ENCODE data around the gene GNAI3. TPM values are rescaled to one million over a fixed set of nuclear protein-coding genes. Genes with fewer than 3 reads are reported as not detected.

Gene GNAI3
- total RNA-seq, 6 donors from 2014 or later = 2.2 to 9.0 (median 6.0) TPM

DNA sequence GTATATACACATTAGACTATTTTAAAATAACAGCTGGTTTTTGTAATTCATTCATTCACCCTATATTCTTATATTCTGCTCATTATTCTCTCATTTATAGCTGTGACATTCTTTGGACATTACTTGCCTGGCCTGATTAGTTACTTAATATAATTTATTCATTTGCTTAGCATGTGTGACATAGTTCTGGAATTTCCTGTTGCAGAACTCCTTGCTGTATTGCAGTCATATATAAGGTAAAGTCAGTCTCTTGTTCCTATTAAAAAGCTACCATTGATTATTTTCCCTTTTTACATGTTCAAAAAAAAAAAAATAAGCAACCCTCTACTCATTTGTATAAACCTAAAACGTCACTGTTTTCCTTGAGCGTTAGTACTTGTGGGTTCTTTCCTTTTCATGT is 47.1 kb downstream of the GNAI3 start:
- WGBS, 2 donors = 87 to 89% methylated on average over 2 of the region's 2 CpGs
- DNase-seq = no peak
- H3K36me3 ChIP-seq = peaks cover 12 to 80% (median 21%) of the 10 kb centered on the region in 4 donors

DNA sequence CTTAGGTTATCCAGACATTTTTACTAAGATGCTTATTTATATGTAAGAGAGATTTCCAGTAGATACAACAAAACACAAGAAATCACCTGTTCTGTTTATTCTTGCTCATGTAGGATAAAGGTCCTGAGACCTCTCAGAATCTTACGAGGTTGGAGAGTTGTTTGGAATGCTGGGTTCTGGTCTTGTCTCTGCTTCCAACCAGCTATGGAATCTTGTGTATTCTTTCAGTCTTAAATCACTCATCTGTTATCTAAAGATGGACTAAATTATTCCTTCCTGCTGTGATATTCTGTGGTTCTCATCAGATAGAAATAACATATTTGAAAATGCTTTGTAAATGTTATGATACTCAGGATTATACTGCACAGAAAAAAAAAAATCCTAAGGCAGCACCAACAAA is 49.7 kb downstream of the GNAI3 start:
- Histone ChIP-seq H3K27me3 (no peaks in the 10 kb centered on the region), H3K9me3 (no peaks in the 10 kb centered on the region), H3K36me3 (peaks cover 3 to 54% (median 13%) of the 10 kb centered on the region in 4 donors), H3K27ac (no peak overlapping the region), H3K4me3 (no peak overlapping the region), H3K4me1 (no peaks in the 10 kb centered on the region)
- ATAC-seq (ENCODE audit: low FRiP score in 2 of 2) (no peak), DNase-seq (no peak)
- TF ChIP-seq POLR2A (IDR thresholded peaks at IDR 0.05) (no peak), EP300 (IDR thresholded peaks at IDR 0.05) (no peak), POLR2AphosphoS5 (IDR thresholded peaks at IDR 0.05) (no peak)
- TF ChIP-seq, protein P1, sequence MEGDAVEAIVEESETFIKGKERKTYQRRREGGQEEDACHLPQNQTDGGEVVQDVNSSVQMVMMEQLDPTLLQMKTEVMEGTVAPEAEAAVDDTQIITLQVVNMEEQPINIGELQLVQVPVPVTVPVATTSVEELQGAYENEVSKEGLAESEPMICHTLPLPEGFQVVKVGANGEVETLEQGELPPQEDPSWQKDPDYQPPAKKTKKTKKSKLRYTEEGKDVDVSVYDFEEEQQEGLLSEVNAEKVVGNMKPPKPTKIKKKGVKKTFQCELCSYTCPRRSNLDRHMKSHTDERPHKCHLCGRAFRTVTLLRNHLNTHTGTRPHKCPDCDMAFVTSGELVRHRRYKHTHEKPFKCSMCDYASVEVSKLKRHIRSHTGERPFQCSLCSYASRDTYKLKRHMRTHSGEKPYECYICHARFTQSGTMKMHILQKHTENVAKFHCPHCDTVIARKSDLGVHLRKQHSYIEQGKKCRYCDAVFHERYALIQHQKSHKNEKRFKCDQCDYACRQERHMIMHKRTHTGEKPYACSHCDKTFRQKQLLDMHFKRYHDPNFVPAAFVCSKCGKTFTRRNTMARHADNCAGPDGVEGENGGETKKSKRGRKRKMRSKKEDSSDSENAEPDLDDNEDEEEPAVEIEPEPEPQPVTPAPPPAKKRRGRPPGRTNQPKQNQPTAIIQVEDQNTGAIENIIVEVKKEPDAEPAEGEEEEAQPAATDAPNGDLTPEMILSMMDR (IDR thresholded peaks at IDR 0.05) = no peak
- 75 to 91% methylated on average over 1 of the region's 1 CpG for WGBS, 2 donors

More for the DNA sequence above, 47.1 kb downstream of the GNAI3 start:
- H3K27ac ChIP-seq = no peak overlapping the region
- TF ChIP-seq POLR2A (IDR thresholded peaks at IDR 0.05) = no peak
- no peak for TF ChIP-seq EP300 (IDR thresholded peaks at IDR 0.05)
- TF ChIP-seq POLR2AphosphoS5 (IDR thresholded peaks at IDR 0.05) = no peak
- TF ChIP-seq, protein P1 (IDR thresholded peaks at IDR 0.05) = no peak
- H3K4me1 ChIP-seq = no peaks in the 10 kb centered on the region
- no peak overlapping the region for H3K4me3 ChIP-seq
- H3K9me3 ChIP-seq = no peaks in the 10 kb centered on the region
- H3K27me3 ChIP-seq = no peaks in the 10 kb centered on the region
- no peak for ATAC-seq (ENCODE audit: low FRiP score in 2 of 2)

DNA sequence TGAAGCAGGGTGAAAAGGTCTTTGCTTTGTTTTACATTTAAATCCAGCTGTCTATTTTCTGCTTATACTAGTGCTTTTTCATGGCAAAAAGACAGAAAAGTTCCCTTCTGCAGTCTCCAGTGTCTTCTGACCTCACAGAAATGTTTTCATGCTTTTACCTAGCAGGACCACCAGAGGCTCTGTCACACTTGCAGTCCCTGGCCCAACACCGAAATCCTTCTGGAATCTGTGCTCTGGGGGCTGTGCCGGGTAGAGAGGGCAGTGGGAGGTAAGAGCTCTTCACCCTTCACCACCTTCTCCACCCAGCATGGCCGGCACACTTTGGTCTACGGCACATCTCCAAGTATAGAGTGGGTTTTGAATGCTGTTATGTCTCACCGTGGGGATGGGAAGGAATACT is 50.2 kb downstream of the GNAI3 start:
- Histone ChIP-seq H3K36me3 (peaks cover 0 to 49% (median 9%) of the 10 kb centered on the region in 4 donors), H3K9me3 (no peaks in the 10 kb centered on the region), H3K4me3 (no peak overlapping the region), H3K4me1 (no peaks in the 10 kb centered on the region), H3K27ac (no peak overlapping the region), H3K27me3 (no peaks in the 10 kb centered on the region)
- DNase-seq = no peak
- no peak for TF ChIP-seq POLR2A (IDR thresholded peaks at IDR 0.05)
- TF ChIP-seq, protein P1 (IDR thresholded peaks at IDR 0.05) = no peak
- TF ChIP-seq EP300 (IDR thresholded peaks at IDR 0.05) = no peak
- TF ChIP-seq POLR2AphosphoS5 (IDR thresholded peaks at IDR 0.05) = no peak
- ATAC-seq (ENCODE audit: low FRiP score in 2 of 2) = no peak
- WGBS, 2 donors = 92% methylated on average over 5 of the region's 5 CpGs

DNA sequence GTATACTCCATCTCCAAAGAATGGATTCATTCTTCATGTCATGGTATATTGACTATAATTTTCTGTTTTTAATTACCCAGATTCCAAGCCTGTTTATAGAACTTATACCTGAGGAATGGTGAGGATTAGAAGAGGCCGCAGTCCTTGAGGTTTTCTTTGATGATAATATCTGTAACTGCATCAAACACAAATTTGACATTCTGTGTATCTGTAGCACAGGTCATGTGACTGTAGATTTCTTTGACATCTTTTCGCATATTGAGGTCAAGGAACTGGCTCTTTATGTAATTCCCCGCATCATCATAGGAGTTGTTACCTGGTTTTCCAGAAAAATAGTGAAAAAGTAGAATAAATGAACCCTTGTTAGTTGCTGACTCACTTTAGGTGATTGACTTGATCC is 54.8 kb downstream of the GNAI3 start:
- Histone ChIP-seq H3K4me3 (no peak overlapping the region), H3K9me3 (no peaks in the 10 kb centered on the region), H3K27ac (no peak overlapping the region), H3K4me1 (no peaks in the 10 kb centered on the region), H3K27me3 (no peaks in the 10 kb centered on the region), H3K36me3 (peaks cover 0 to 5% (median 2%) of the 10 kb centered on the region in 4 donors)
- TF ChIP-seq EP300 (IDR thresholded peaks at IDR 0.05) = no peak
- TF ChIP-seq, protein P1 (IDR thresholded peaks at IDR 0.05) = no peak
- no peak for TF ChIP-seq POLR2A (IDR thresholded peaks at IDR 0.05)
- TF ChIP-seq POLR2AphosphoS5 (IDR thresholded peaks at IDR 0.05) = no peak
- ATAC-seq (ENCODE audit: low FRiP score in 2 of 2) (no peak), DNase-seq (no peak)
- WGBS, 2 donors = 95 to 96% methylated on average over 3 of the region's 3 CpGs

DNA sequence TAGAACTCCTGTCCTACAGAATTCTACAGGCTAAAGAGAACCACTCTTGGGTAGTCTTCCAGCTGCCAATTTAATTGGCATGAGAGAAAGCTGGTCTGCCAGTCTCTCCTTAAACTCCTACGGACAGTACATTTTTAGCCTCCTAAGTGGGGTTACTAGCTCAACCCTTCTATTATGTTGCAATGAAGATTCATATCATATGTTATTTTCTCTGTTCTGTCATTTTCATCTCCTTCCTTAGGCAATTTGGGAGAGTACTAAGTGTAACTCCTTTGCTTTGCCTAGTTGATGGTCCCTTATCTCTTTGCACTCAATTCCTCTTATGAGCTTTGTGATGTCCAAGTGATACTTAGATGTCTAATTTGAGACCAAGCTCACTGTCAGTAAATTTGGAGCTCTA is 57.0 kb downstream of the GNAI3 start:
- Histone ChIP-seq H3K9me3 (no peaks in the 10 kb centered on the region), H3K4me1 (no peaks in the 10 kb centered on the region), H3K4me3 (no peak overlapping the region), H3K36me3 (no peaks in the 10 kb centered on the region), H3K27me3 (no peaks in the 10 kb centered on the region), H3K27ac (no peak overlapping the region)
- DNase-seq (no peak), ATAC-seq (ENCODE audit: low FRiP score in 2 of 2) (no peak)
- TF ChIP-seq EP300 (IDR thresholded peaks at IDR 0.05) (no peak), POLR2A (IDR thresholded peaks at IDR 0.05) (no peak), POLR2AphosphoS5 (IDR thresholded peaks at IDR 0.05) (no peak)
- TF ChIP-seq, protein P1 (IDR thresholded peaks at IDR 0.05) = no peak
- 88 to 94% methylated on average over 1 of the region's 1 CpG for WGBS, 2 donors

All from upper lobe of left lung (tissue), 6 donors.